AG04449 (cell line): Measurements from ENCODE around the gene BEND2.

Experiments used
- CTCF ChIA-PET: fragments of 350-600 bp; formaldehyde crosslinking; extraction: SDS; loops from one replicate; lab custom pipeline; 2021; ENCODE audit warnings: antibody characterized with exemption; lab: Yijun Ruan, JAX
- POLR2A ChIA-PET: fragments of 400-600, 350-600 bp; formaldehyde crosslinking; extraction: SDS; loops from one replicate; lab custom pipeline; 2020; ENCODE audit warnings: antibody characterized with exemption, inconsistent platforms; lab: Yijun Ruan, JAX
- DNase-seq: peaks from one replicate; pipeline ENCODE4 v3.0.0-alpha.2; 2010; ENCODE audit warnings: low read depth, low spot score
- H3K4me3 ChIP-seq: 2 replicates; pipeline ENCODE4 v1.5.1; 2011; ENCODE audit warnings: low read depth, mild to moderate bottlenecking, control low read depth, low read length
- TF ChIP-seq, protein P1 (sequence below): IDR thresholded peaks from one replicate; pipeline ENCODE4 v1.5.1; 2011; ENCODE audit warnings: mild to moderate bottlenecking, moderate library complexity, low read length, control low read depth, inconsistent platforms; ENCODE audit not compliant: insufficient read depth; ENCODE audit errors: missing control alignments

The BEND2 gene

GRCh38 chrX:18133605-18134004 lies 87.1 kb downstream of the BEND2 start:
- DNase-seq, result no peak
- TF ChIP-seq, protein P1, sequence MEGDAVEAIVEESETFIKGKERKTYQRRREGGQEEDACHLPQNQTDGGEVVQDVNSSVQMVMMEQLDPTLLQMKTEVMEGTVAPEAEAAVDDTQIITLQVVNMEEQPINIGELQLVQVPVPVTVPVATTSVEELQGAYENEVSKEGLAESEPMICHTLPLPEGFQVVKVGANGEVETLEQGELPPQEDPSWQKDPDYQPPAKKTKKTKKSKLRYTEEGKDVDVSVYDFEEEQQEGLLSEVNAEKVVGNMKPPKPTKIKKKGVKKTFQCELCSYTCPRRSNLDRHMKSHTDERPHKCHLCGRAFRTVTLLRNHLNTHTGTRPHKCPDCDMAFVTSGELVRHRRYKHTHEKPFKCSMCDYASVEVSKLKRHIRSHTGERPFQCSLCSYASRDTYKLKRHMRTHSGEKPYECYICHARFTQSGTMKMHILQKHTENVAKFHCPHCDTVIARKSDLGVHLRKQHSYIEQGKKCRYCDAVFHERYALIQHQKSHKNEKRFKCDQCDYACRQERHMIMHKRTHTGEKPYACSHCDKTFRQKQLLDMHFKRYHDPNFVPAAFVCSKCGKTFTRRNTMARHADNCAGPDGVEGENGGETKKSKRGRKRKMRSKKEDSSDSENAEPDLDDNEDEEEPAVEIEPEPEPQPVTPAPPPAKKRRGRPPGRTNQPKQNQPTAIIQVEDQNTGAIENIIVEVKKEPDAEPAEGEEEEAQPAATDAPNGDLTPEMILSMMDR, result no peak
- no peak overlapping the region for H3K4me3 ChIP-seq
- ChIA-PET CTCF (no interaction called here), POLR2A (no interaction called here)

DNA sequence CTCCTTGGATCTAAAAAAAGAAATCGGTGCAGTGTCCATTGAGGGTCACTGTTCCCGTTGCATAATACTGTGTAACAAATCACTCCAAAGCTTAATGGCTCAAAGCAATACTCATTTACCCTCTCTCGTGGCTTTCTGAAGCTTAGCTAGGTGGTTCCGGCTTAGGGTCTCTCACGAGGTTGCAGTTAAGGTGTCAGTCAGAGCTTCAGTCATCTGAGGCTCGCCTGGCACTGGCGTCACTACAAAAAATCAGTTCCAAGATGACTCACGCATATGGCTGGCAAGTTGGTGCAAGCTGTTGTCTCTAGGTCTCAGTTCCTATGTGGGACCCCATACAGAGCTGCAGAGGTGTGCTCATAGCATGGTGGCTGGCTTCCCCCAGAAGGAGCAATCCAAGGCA lies 91.0 kb downstream of the BEND2 start:
- CTCF ChIA-PET, result no interaction called here
- TF ChIP-seq, protein P1, result no peak
- POLR2A ChIA-PET, result no interaction called here
- H3K4me3 ChIP-seq, result no peak overlapping the region
- no peak for DNase-seq

- no peak for DNase-seq
- no peak overlapping the region for H3K4me3 ChIP-seq
- ChIA-PET POLR2A (no interaction called here), CTCF (no interaction called here)
- TF ChIP-seq, protein P1, result no peak
These were observed 93.7 kb downstream of the BEND2 start for GRCh38 chrX:18126971-18127370.

GRCh38 chrX:18119856-18120255 lies 100.8 kb downstream of the BEND2 start:
- no peak for DNase-seq
- TF ChIP-seq, protein P1, result no peak
- POLR2A ChIA-PET, result no interaction called here
- H3K4me3 ChIP-seq, result no peak overlapping the region
- CTCF ChIA-PET, result no interaction called here
